HG03097 (cell line): ENCODE measurements around the gene TMEM256.

Source experiments
- ATAC-seq: cut with Tn5 transposase; IDR thresholded peaks from one replicate; pipeline ENCODE4 v1.9.1; 2021; ENCODE audit not compliant: unreplicated experiment, low FRiP score

Gene TMEM256

GRCh38 chr17:7356072-7356549, 47.8 kb downstream of the TMEM256 start:
- no peak for ATAC-seq

GRCh38 chr17:7355573-7355972, 48.3 kb downstream of the TMEM256 start:
- ATAC-seq, result no peak

GRCh38 chr17:7355053-7355452, 48.8 kb downstream of the TMEM256 start, which contains the start of gene TMEM95:
TSS of gene TMEM95 (plus strand) at chr17:7355156. CDS start at chr17:7355205, 49 bp downstream.
- no peak for ATAC-seq

- no peak for ATAC-seq
Observed at GRCh38 chr17:7354262-7354843, 49.5 kb downstream of the TMEM256 start.
